Naive thymus-derived CD4-positive, alpha-beta T cell (primary cell): Measurements from ENCODE around the gene TMEM192. TPM values are rescaled to one million over a fixed set of nuclear protein-coding genes. Genes with fewer than 3 reads are reported as not detected.
"Not testable (repeated sequence)": the region's sequence is repeated elsewhere in the genome, so short reads cannot be mapped to it uniquely, and the experiment has no call there.

Experiments
- ATAC-seq: fragments of 150-1000 bp; cut with Tn5 transposase; 2 replicates; pipeline ENCODE4 v1.10.0; 2021; ENCODE audit warnings: mild to moderate bottlenecking, moderate library complexity
- CTCF ChIA-PET: fragments of 350-600 bp; sonication (Branson Sonifier 250); formaldehyde crosslinking; loops from one replicate; lab custom pipeline; 2021; ENCODE audit warnings: antibody characterized with exemption; lab: Charles Lee
- POLR2A ChIA-PET: fragments of 350-600 bp; sonication (Branson Sonifier 250); formaldehyde crosslinking; loops from one replicate; lab custom pipeline; 2021; ENCODE audit warnings: antibody characterized with exemption, inconsistent platforms; lab: Charles Lee
- DNase-seq, 9 donors: peaks; one replicate each; pipeline versions ENCODE4 v3.0.0 to v3.0.0-alpha.2; 2020 to 2022; ENCODE audit warnings: mixed read lengths in 1 of 9
- H3K27ac ChIP-seq: one replicate; pipeline ENCODE4 v1.7.0; 2013; ENCODE audit warnings: mild to moderate bottlenecking, low read depth, low read length, moderate library complexity
- H3K27me3 ChIP-seq, 2 donors: one replicate each; pipeline ENCODE4 v1.7.0; 2013; ENCODE audit warnings: low read length in 2 of 2, mild to moderate bottlenecking in 2 of 2, moderate library complexity in 2 of 2; ENCODE audit not compliant: control insufficient read depth in 2 of 2, insufficient read depth in 2 of 2
- H3K36me3 ChIP-seq, 3 experiments: 1 replicate in 2 of 3; 2 replicates in 1 of 3; pipeline ENCODE4 v1.7.0; 2013; ENCODE audit warnings: low read length in 3 of 3, mild to moderate bottlenecking in 3 of 3, moderate library complexity in 1 of 3; ENCODE audit not compliant: insufficient read depth in 3 of 3, control insufficient read depth in 2 of 3
- H3K4me1 ChIP-seq, 2 donors: one replicate each; pipeline ENCODE4 v1.7.0; 2013; ENCODE audit warnings: low read length in 2 of 2, mild to moderate bottlenecking in 2 of 2, moderate library complexity in 1 of 2; ENCODE audit not compliant: control insufficient read depth in 2 of 2, insufficient read depth in 2 of 2
- H3K4me3 ChIP-seq: 2 replicates; pipeline ENCODE4 v1.7.0; 2013; ENCODE audit warnings: mild to moderate bottlenecking, low read length
- H3K9me3 ChIP-seq, 3 experiments: 1 replicate in 2 of 3; 2 replicates in 1 of 3; pipeline ENCODE4 v1.7.0; 2013; ENCODE audit warnings: low read length in 3 of 3; ENCODE audit not compliant: control insufficient read depth in 2 of 3
- H3K27ac Mint-ChIP-seq, 9 donors: one replicate each; pipeline ENCODE4 v1.8.0; 2020 to 2022; ENCODE audit warnings: mixed read lengths in 9 of 9, mild to moderate bottlenecking in 8 of 9, moderate library complexity in 5 of 9, inconsistent platforms in 2 of 9
- H3K27me3 Mint-ChIP-seq, 5 donors: one replicate each; pipeline ENCODE4 v1.8.0; 2021 to 2022; ENCODE audit warnings: mixed read lengths in 5 of 5, mild to moderate bottlenecking in 1 of 5
- H3K36me3 Mint-ChIP-seq, 5 donors: one replicate each; pipeline ENCODE4 v1.8.0; 2020 to 2022; ENCODE audit warnings: mixed read lengths in 5 of 5, mild to moderate bottlenecking in 3 of 5, inconsistent platforms in 1 of 5
- H3K4me1 Mint-ChIP-seq, 7 donors: one replicate each; pipeline ENCODE4 v1.8.0; 2020 to 2022; ENCODE audit warnings: mixed read lengths in 7 of 7, mild to moderate bottlenecking in 3 of 7, inconsistent platforms in 1 of 7
- H3K4me3 Mint-ChIP-seq, 10 donors: one replicate each; pipeline ENCODE4 v1.8.0; 2020 to 2022; ENCODE audit warnings: mild to moderate bottlenecking in 10 of 10, mixed read lengths in 10 of 10, moderate library complexity in 6 of 10, inconsistent platforms in 2 of 10
- H3K9me3 Mint-ChIP-seq, 11 donors: one replicate each; pipeline ENCODE4 v1.8.0; 2020 to 2022; ENCODE audit warnings: mixed read lengths in 11 of 11, mild to moderate bottlenecking in 4 of 11, inconsistent platforms in 1 of 11, moderate library complexity in 1 of 11
- intact Hi-C, 2 donors: fragments of 100-400 bp; cut with micrococcal nuclease; formaldehyde crosslinking; loops; one replicate each; pipeline ENCODE4 v1.15.1; 2023
- polyA plus RNA-seq, 2 donors: library from polyadenylated mRNA; unstranded; fragments of 300-500 nt; fragmentation: Illumina TruSeq; gene quantifications; one replicate each; pipeline ENCODE4 v1.2.3, GENCODE V29; 2021
- total RNA-seq, 6 experiments: library from RNA in 5 of 6; stranded (reverse) in 5 of 6; gene quantifications; 1 replicate in 5 of 6; 2 replicates in 1 of 6; pipeline ENCODE4 v1.2.3 and lab custom pipeline; 2021 to 2026

The TMEM192 gene
- total and polyA plus RNA-seq, 7 experiments from 2014 or later: 5.3 to 20.6 (median 11.7) TPM

DNA sequence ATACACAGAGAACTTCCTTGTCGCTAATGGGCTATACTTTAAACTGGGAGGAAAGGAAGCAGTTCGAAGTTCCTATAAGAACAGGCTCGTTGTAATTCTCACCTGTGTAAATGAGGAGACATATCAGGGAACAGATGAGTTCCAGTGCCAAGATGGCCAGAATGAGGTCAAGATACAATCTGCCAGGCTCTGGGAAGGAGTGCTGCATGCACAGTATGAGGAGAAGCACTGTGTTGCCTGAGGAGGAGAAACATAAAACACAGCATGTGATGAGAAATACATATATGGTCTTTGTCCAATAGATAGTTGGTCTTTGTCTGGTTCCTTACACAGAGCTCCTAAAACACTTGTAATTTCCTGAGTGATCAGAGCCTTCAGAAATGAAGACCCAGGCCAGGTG is 24.3 kb downstream of the TMEM192 start:
- Mint-ChIP-seq H3K27me3 (no peaks in the 10 kb centered on the region), H3K27ac (no peak overlapping the region), H3K4me1 (no peaks in the 10 kb centered on the region), H3K9me3 (peaks cover 0 to 2% (median 0%) of the 10 kb centered on the region in 11 donors), H3K36me3 (peaks cover 7 to 47% (median 28%) of the 10 kb centered on the region in 5 donors), H3K4me3 (no peak overlapping the region)
- Histone ChIP-seq H3K27me3 (no peaks in the 10 kb centered on the region), H3K36me3 (peaks cover 5 to 33% (median 7%) of the 10 kb centered on the region in 3 experiments), H3K4me3 (no peak overlapping the region), H3K4me1 (no peaks in the 10 kb centered on the region), H3K27ac (no peak overlapping the region), H3K9me3 (no peaks in the 10 kb centered on the region)
- intact Hi-C loops: no loop called here
- POLR2A ChIA-PET: no interaction called here
- ATAC-seq (no peak), DNase-seq (no peak)
- CTCF ChIA-PET: no interaction called here

DNA sequence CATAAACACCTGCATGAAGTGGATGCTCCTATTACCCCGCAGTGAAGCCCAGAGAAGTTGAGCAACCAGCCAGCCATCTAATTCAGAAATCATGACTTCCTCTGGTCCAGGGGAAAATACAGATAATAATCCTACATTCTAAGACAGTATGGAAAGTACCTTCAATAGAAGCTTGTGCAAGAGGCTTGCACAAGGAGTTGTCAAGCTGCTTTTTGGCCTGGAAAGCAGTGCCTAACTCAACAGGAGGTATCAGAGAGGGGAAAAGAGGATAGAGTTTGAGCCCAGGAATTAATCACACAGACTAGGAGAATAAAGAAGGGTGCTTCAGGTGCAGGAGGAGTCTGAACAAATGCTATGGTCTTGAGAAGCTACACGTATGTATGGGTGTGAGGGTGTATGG is 26.7 kb downstream of the TMEM192 start:
- ATAC-seq (no peak), DNase-seq (no peak)
- intact Hi-C loops: no loop called here
- Mint-ChIP-seq H3K4me1 (no peaks in the 10 kb centered on the region), H3K36me3 (peaks cover 7 to 47% (median 28%) of the 10 kb centered on the region in 5 donors), H3K9me3 (peaks cover 0 to 2% (median 0%) of the 10 kb centered on the region in 11 donors), H3K27ac (peak overlapping the region in 1 of 9 donors; percentile 28), H3K4me3 (no peak overlapping the region), H3K27me3 (no peaks in the 10 kb centered on the region)
- CTCF ChIA-PET: interaction anchor here (0.7 kb wide), 1 partner anchor 253 kb away, joined by 3 read pairs; no protein-coding TSS in a partner anchor
- Histone ChIP-seq H3K4me1 (no peaks in the 10 kb centered on the region), H3K27me3 (no peaks in the 10 kb centered on the region), H3K36me3 (peaks cover 5 to 33% (median 7%) of the 10 kb centered on the region in 3 experiments), H3K9me3 (no peaks in the 10 kb centered on the region), H3K27ac (no peak overlapping the region), H3K4me3 (no peak overlapping the region)
- POLR2A ChIA-PET: no interaction called here

DNA sequence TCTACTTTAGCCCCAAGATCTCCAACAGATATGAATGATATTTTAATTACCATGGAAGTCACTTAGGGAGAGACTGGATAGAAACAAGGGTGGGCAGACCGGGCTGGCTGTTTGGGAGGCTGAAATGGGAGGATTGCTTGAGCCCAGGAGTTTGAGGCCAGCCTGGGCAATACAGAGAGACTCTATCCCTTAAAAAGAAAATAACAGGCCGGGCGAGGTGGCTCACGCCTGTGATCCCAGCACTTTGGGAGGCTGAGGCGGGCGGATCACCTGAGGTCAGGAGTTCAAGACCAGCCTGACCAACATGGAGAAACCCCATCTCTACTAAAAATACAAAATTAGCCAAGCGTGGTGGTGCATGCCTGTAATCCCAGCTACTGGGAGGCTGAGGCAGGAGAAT is 27.9 kb downstream of the TMEM192 start:
- intact Hi-C loops, ATAC-seq, H3K27me3 ChIP-seq, H3K4me1 Mint-ChIP-seq, CTCF ChIA-PET, H3K27ac ChIP-seq, H3K4me3 Mint-ChIP-seq, H3K27ac Mint-ChIP-seq, H3K27me3 Mint-ChIP-seq, DNase-seq, H3K9me3 Mint-ChIP-seq, H3K4me3 ChIP-seq, H3K4me1 ChIP-seq, POLR2A ChIA-PET, H3K9me3 ChIP-seq: not testable (repeated sequence)
- peaks cover 7 to 50% (median 28%) of the 10 kb centered on the region in 5 donors for H3K36me3 Mint-ChIP-seq
- H3K36me3 ChIP-seq: peaks cover 5 to 33% (median 7%) of the 10 kb centered on the region in 3 experiments

DNA sequence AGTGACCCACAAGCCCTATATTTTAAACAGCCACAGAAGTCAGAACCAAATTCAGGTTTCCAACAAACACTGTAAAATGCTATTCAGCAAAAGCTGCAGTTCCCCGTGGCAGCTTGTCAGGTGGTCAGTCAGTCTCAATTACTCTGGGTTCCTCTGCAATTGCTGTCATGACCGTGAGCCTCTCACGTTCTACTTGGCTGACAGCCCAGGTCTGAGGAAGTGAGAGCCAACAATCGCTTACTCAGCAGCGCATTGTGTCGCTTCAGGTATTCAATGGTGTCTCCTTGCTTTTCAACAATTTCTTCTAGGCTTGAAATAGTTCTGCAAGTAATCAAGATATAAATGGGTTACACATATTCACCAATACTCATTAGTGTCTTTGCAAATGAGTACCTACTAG is 33.2 kb downstream of the TMEM192 start:
- Mint-ChIP-seq H3K27ac (no peak overlapping the region), H3K4me3 (no peak overlapping the region), H3K4me1 (peaks cover 0 to 11% (median 0%) of the 10 kb centered on the region in 7 donors), H3K27me3 (no peaks in the 10 kb centered on the region), H3K9me3 (peaks cover 0 to 1% (median 0%) of the 10 kb centered on the region in 11 donors), H3K36me3 (peaks cover 3 to 53% (median 28%) of the 10 kb centered on the region in 5 donors)
- H3K36me3 ChIP-seq: peaks cover 0 to 8% (median 0%) of the 10 kb centered on the region in 3 experiments
- no peaks in the 10 kb centered on the region for H3K9me3 ChIP-seq
- intact Hi-C loops: no loop called here
- H3K4me1 ChIP-seq: no peaks in the 10 kb centered on the region
- ATAC-seq (no peak), DNase-seq (no peak)
- CTCF ChIA-PET: no interaction called here
- POLR2A ChIA-PET: no interaction called here
- H3K27me3 ChIP-seq: no peaks in the 10 kb centered on the region
- H3K4me3 ChIP-seq: no peak overlapping the region
- no peak overlapping the region for H3K27ac ChIP-seq

DNA sequence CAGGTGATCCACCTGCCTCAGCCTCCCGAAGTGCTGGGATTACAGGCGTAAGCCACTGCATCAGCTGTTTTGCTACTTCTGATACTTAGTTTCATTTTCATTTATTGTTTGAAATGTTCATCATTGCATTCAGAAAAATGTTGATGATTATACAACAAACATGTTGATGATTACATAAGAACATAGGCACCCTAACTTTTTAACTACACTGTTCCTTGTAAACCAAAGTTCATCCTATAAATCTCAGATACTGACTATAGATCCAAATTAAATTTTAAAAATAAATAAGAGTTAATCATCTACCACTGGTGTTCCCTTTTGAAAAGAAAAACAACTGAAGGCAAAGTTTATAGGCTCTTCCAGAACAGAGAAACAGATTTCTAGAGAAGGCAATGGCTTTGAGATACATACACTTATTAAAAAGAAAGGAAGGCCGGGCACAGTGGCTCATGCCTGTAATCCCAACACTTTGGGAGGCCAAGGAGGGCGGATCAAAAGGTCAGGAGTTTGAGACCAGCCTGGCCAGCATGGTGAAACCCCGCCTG is 35.6 kb downstream of the TMEM192 start:
- intact Hi-C loops: no loop called here
- H3K4me3 Mint-ChIP-seq: no peak overlapping the region
- no peak for DNase-seq
- H3K36me3 Mint-ChIP-seq: peaks cover 3 to 47% (median 25%) of the 10 kb centered on the region in 5 donors
- ChIA-PET POLR2A (no interaction called here), CTCF (no interaction called here)
- Histone ChIP-seq H3K36me3 (peaks cover 0 to 7% (median 0%) of the 10 kb centered on the region in 3 experiments), H3K9me3 (no peaks in the 10 kb centered on the region), H3K4me1 (no peaks in the 10 kb centered on the region), H3K27ac (no peak overlapping the region), H3K4me3 (no peak overlapping the region), H3K27me3 (no peaks in the 10 kb centered on the region)
- no peaks in the 10 kb centered on the region for H3K27me3 Mint-ChIP-seq
- peaks cover 0 to 11% (median 0%) of the 10 kb centered on the region in 7 donors for H3K4me1 Mint-ChIP-seq
- peaks cover 0 to 1% (median 0%) of the 10 kb centered on the region in 11 donors for H3K9me3 Mint-ChIP-seq
- peak overlapping the region in 1 of 9 donors; percentile 48 for H3K27ac Mint-ChIP-seq
- ATAC-seq: no peak

DNA sequence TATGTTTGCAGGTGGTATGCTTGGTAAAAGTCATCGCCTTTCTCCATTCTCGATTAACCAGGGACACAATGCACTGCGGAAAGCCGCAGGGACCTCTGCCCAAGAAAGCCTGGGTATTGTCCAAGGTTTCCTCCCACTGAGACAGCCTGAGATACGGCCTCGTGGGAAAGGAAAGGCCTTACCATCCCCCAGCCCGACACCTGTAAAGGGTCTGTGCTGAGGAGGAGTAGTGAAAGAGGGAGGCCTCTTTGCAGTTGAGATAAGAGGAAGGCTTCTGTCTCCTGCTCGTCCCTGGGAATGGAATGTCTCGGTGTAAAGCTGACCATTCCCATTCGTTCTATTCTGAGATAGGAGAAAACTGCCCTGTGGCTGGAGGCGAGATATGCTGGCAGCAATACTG is 39.3 kb downstream of the TMEM192 start:
- CTCF ChIA-PET, POLR2A ChIA-PET, H3K9me3 ChIP-seq, H3K27me3 Mint-ChIP-seq, H3K4me1 ChIP-seq, H3K4me3 Mint-ChIP-seq, DNase-seq, H3K4me3 ChIP-seq, H3K27me3 ChIP-seq, H3K27ac ChIP-seq, intact Hi-C loops, H3K27ac Mint-ChIP-seq, ATAC-seq, H3K9me3 Mint-ChIP-seq, H3K36me3 ChIP-seq: not testable (repeated sequence)
- peaks cover 0 to 16% (median 0%) of the 10 kb centered on the region in 7 donors for H3K4me1 Mint-ChIP-seq
- peaks cover 0 to 38% (median 20%) of the 10 kb centered on the region in 5 donors for H3K36me3 Mint-ChIP-seq

DNA sequence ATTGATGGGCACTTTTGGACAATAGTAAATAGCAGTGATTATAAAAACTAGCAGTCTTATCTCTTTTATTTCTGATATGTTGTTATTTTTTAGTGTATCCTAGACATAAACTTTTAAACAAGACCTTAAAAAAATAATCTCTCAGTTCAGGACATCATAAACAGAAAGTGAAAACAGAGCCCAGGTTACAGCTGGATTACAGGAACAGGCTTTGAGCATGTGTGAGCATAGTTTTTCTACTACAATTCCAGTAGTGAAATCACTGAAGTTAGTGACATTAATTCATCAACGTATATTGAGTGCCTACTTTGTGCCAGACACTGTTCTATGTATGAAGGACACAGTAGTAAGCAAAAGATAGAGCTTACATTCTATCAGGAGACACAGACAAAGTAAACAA is 42.1 kb downstream of the TMEM192 start:
- no peak overlapping the region for H3K4me3 ChIP-seq

More for the DNA sequence above, 42.1 kb downstream of the TMEM192 start:
- Histone ChIP-seq H3K27me3 (no peaks in the 10 kb centered on the region), H3K4me1 (no peaks in the 10 kb centered on the region), H3K36me3 (no peaks in the 10 kb centered on the region), H3K27ac (no peak overlapping the region), H3K9me3 (no peaks in the 10 kb centered on the region)
- no peak overlapping the region for H3K4me3 Mint-ChIP-seq
- ChIA-PET CTCF (no interaction called here), POLR2A (no interaction called here)
- DNase-seq: no peak
- no peaks in the 10 kb centered on the region for H3K9me3 Mint-ChIP-seq
- intact Hi-C loops: no loop called here
- no peak for ATAC-seq
- peaks cover 0 to 18% (median 9%) of the 10 kb centered on the region in 5 donors for H3K36me3 Mint-ChIP-seq
- H3K4me1 Mint-ChIP-seq: peaks cover 0 to 5% (median 0%) of the 10 kb centered on the region in 7 donors
- no peak overlapping the region for H3K27ac Mint-ChIP-seq
- no peaks in the 10 kb centered on the region for H3K27me3 Mint-ChIP-seq
